GM18870 (cell line): ENCODE results near the gene PNPO.

Source experiments
- ATAC-seq: cut with Tn5 transposase; IDR thresholded peaks from one replicate; pipeline ENCODE4 v1.9.1; 2021; ENCODE audit warnings: moderate library complexity; ENCODE audit not compliant: unreplicated experiment

Gene PNPO

GRCh38 chr17:47949197-47949759 is 7.9 kb downstream of the PNPO start:
- ATAC-seq = no peak

- no peak for ATAC-seq
These were observed 8.6 kb downstream of the PNPO start for GRCh38 chr17:47949946-47950345.

- ATAC-seq = no peak
These were observed 9.1 kb downstream of the PNPO start for GRCh38 chr17:47950448-47950847.

- ATAC-seq = no peak
These were observed 11.0 kb downstream of the PNPO start for GRCh38 chr17:47952171-47953021.

- ATAC-seq = no peak
These were observed 12.5 kb downstream of the PNPO start for GRCh38 chr17:47953909-47954308.

- no peak for ATAC-seq
These were observed 14.4 kb downstream of the PNPO start for GRCh38 chr17:47955497-47956461.

- ATAC-seq = no peak
These were observed 15.6 kb downstream of the PNPO start for GRCh38 chr17:47956791-47957590.

GRCh38 chr17:47957591-47958490 is 16.5 kb downstream of the PNPO start, which contains the start of gene PRR15L:
TSS of gene PRR15L (minus strand) at chr17:47957883. CDS start at chr17:47953234, 4,649 bp downstream.
- no peak for ATAC-seq

GRCh38 chr17:47959825-47960655 is 18.7 kb downstream of the PNPO start:
- no peak for ATAC-seq

GRCh38 chr17:47961406-47961805 is 20.0 kb downstream of the PNPO start:
- ATAC-seq = no peak

GRCh38 chr17:47962901-47963300 is 21.5 kb downstream of the PNPO start:
- no peak for ATAC-seq

GRCh38 chr17:47964856-47965255 is 23.5 kb downstream of the PNPO start:
- no peak for ATAC-seq

- ATAC-seq = no peak
These were observed 24.7 kb downstream of the PNPO start for GRCh38 chr17:47966079-47966519.

GRCh38 chr17:47967607-47968252 is 26.4 kb downstream of the PNPO start:
- ATAC-seq = no peak

- no peak for ATAC-seq
These were observed 27.5 kb downstream of the PNPO start for GRCh38 chr17:47968836-47969235.

- no peak for ATAC-seq
These were observed 28.8 kb downstream of the PNPO start for GRCh38 chr17:47969930-47970724.
